HG02870 (cell line): ENCODE data around the gene PPAN.

Source experiments
- ATAC-seq: cut with Tn5 transposase; IDR thresholded peaks from one replicate; pipeline ENCODE4 v1.9.1; 2021; ENCODE audit warnings: mild to moderate bottlenecking, moderate library complexity; ENCODE audit not compliant: unreplicated experiment

Gene PPAN, protein sequence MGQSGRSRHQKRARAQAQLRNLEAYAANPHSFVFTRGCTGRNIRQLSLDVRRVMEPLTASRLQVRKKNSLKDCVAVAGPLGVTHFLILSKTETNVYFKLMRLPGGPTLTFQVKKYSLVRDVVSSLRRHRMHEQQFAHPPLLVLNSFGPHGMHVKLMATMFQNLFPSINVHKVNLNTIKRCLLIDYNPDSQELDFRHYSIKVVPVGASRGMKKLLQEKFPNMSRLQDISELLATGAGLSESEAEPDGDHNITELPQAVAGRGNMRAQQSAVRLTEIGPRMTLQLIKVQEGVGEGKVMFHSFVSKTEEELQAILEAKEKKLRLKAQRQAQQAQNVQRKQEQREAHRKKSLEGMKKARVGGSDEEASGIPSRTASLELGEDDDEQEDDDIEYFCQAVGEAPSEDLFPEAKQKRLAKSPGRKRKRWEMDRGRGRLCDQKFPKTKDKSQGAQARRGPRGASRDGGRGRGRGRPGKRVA

DNA sequence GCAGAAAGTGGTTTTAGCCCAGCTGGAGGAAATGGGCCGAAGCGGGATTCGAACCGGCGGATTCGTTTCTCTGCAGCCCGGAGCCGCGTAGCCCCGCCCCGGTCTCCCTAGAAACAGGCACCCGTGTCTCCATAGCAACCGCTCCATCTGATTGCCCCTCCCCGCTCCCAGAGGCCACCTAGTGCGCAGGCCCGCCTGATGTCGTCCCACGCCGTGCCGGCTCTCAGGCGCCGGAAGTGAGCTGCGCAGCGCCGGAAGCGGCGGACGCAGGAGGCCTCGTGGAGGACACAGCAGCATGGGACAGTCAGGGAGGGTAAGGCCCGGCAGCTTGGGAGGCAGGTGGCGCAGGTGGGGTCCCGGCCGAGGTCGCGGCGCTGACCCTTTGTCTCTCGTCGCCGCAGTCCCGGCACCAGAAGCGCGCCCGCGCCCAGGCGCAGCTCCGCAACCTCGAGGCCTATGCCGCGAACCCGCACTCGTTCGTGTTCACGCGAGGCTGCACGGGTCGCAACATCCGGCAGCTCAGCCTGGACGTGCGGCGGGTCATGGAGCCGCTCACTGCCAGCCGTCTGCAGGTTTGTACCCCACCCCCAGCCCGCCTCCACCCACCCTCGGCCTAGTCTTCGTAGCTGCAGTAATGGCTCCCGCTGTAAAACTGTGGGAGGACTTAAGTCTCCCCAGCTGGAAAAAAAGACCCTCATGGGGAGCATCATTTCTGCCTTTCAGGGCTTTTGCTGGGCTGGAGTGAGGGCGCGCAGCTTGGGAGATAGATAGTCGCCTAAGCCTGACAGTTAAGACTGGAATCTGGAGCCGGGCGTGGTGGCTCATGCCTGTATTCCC, at the start of gene PPAN:
TSS of gene PPAN (plus strand) at position 263 of the 837 bp plus-strand sequence. CDS start at position 296, 33 bp downstream.
- peak; percentile 40 for ATAC-seq

DNA sequence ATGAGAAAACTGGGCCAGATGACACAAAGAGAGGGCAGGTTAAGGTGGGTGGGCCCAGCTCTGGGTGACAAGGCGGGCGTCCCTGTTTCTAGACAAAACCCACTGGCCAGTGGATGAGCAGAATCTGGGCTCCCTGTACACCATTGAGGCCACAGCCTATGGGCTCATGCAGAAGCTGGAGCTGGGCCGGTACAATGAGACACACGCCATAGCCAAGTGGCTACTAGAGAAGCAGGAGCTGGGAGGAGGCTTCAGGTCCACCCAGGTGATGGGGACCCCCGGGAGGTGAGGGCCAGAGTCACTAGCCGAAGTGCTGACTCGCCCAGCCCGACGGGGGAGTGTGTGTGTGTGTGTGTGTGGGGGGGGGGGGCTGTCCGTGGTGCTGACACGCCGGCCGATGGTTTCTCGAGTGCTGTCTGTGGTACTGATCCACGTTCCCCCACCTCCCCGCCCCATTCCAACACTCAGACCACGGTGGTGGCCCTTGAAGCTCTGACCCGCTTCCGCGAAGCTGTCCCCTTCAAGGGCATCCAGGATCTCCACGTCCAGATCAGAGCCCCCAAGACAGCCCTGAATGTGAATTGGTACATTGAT, 44.3 kb upstream of the PPAN start:
- no peak for ATAC-seq

DNA sequence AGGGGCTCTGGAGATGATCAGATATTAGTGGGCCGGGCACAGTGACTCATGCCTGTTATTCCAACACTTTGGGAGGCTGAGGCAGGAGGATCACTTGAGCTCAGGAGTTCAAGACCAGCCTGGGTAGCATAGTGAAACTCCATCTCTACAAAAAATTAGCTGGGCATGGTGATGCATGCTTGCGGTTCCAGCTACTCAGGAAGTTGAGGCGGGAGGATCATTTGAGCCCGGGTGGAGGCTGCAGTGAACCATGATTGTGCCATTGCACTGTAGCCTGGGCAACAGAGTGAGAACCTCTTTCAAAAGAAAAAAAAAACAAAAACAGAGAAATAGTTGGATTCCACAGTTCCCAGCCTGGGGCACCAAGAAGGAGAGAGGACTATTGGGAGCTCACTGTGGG, 38.0 kb upstream of the PPAN start:
- no peak for ATAC-seq

DNA sequence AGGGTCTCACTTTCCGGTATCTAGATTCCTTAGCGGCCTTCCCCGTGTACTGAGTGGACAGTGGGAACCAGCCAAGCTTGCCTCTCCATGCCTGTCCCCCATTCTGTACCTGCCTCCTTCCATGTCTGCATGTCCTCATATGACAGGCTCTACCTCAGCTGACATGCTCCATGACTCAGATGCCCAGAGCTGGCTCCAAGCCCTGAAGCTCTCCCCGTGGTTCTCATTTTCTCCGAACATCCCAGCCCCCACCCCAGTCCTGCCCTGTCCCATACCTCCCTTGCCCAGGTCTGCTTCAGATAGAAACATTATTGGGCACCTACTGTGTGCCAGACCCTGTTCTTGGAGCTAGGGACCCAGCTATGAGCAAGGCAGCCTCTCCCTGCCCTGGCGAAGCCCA, 37.1 kb upstream of the PPAN start:
- no peak for ATAC-seq

DNA sequence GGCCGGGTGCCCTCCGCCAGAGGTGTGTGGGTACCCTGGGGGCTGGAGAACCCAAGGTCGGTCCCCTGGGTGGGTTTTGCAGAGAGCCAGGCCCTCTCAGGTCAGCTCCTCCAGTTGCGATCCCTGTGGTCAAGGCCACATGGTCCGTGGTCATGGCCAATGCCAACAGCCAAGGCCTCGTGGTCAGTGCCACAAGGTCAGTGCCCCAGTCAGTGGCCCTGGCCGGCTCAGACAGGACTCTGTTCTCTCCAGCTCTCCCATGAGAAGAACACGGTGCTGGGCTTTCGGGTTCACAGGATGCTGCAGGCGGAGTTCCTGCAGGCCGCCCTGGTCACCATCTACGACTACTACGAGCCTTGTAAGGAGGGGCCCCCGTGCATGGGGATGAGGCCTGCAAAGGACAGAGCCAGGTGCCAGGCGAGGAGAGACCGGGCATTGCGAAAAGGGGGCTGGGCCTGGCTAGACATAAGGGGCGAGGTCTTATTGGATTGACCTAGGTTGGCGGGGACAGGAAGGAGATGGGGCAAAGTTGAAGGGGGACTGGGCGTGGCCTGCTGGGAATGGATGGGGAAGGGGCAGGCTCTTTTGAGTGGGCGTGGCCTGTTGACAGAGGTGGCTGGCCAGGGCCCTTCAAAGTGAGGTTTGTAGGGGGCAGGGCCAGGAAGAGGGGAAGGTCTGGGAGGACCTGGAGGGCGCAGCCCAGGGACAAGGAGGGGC, 35.3 kb upstream of the PPAN start:
- ATAC-seq, result no peak

DNA sequence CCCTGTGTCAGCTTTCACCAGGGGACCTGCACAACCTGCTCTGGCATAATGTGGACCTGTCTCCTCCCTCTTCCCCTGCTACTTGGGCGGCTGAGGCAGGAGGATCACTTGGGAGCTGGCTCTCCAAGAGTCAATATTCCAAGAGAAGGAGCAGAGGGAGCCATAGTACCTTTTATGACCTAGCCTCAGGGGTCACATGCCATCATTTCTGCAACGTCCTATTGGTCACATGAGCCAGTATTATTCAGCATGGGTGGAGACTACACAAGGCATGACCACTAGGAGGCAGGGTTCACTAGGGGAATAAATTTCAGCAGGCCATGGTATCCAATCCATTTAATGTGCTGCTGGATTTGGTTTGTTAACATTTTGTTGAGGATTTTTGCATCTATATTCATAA, 32.0 kb upstream of the PPAN start:
- ATAC-seq, result no peak

DNA sequence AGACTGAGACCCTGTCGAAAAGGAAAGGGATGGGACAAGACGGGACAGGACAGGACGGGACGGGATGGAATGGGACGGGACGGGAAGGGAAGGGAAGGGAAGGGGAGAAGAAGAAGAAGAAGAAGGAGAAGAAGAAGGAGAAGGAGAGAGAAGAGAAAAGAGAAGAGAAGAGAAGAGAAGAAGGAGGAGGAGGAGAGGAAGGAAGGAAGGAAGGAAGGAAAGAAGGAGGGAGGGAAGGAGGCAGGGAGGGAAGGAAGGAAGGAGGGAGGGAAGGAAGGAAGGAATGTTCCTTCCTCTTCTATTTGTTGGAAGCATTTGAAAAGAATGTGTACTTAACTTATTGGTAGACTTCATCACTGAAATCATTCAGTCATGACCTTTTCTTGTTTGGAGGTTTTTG, 29.6 kb upstream of the PPAN start:
- ATAC-seq, result no peak

DNA sequence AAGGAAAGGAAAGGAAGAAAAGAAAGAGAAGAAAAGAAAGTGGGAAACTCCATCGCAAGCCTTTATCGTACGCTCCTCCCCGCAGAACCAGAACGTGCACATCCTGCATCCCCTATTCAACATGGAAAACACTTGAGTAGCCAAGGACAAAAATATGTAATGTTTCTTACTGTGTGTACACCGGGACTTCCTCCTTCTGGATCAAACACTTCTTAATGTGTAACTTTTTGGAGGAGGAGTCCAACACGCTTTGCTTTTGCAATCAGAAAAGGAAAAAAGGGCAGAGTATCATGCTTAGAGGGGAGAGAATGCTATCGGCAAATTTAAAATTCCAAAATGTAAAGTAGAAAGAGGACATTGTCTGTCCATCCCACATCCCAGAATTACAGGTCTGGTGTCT, 27.8 kb upstream of the PPAN start:
- no peak for ATAC-seq

DNA sequence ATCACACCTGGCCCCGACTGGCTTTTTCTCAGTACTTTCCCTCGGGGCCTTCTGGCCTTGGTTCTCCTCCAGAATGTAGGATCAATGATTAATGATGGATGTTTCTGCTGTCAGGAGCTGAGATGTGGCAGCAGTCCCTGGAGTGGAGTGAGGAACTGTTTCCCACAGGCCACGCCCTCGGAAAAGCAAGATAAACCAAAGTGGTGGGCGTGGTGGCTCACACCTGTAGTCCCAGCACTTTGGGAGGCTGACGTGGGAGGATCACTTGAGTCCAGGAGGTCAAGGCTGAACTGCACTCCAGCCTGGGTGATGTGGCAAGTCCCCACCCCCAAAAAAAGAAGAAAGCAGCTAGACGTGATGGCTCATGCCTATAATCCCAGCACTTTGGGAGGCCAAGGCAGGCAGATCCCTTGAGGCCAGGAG, 27.1 kb upstream of the PPAN start:
- ATAC-seq, result no peak

DNA sequence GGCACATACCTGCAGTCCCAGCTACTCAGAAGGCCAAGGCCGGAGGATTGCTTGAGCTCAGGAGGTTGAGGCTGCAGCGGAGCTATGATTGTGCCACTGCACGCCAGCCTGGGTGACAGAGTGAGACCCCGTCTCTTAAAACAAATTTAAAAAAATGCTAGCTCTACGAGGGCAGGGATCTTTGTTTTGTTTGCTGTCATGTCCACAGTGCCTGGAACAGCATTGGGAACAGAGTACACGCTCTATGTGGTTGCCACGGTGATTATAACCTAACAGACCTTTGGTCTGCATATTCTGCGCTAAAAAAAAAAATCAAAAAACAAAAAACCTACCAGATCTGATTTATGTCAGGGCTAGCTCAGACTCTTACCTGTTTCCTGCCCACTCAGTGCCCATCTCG, 22.3 kb upstream of the PPAN start:
- ATAC-seq, result no peak

DNA sequence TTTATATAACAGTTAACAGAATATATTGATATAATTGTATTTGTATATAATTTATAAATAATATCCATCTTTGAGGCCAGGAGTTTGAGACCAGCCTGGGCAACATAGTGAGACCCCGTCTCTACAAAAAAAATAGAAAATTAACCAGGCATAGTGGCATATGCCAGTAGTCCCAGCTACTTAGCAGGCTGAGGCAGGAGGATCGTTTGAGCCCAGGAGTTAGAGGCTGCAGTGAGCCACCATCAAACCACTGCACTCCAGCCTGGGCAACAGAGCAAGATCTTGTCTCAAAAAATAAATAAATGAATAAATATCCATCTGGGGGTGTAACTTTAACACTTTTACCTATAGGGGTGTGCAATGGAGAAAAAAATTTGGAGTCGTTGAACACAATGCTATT, 21.4 kb upstream of the PPAN start:
- ATAC-seq, result no peak

DNA sequence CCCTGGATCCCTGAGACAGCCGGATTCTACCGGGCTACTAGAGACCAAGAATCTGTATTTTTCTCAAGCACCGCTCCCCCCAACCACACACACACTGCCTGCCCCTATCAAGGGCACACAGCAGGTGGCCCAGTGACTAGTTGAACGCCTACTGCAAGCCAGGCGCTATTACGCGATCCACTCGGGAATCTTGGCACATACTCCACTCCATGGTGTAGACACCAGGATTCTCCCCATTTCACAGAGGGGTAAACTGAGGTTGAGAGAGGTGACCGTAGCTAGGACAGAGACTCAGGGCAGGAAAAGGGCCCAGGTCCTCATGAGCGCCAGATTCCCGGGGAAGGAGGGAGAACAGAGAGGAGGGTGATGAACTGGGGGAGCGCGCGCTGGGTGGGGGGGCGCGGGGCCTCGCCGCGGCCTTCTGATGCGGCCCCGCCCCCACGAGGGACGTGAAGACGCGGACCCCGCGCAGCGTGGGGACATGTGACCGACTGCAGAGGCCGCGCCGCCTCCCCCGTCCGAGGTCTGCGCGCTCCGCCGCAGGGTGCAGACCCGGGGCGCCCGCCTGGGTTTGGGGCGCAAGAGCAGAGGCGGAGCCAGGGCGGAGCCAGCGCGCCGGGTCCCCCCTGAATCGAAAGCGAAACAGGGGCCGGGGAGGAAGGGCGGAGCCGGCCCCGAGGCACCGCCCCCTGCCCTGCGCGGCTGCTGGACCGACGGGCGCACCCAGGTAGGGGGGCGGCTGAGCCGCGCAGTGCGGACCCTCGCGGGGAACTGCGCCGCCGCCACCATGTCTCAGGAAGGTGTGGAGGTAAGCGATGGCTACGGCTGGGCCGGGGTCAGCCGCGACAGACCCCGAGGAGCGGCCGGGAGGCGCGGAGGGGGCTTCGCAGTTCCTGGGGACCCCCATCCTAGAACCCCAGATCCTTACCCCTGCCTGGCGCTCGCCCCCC, 20.2 kb upstream of the PPAN start, which contains the start of gene SHFL:
TSS of gene SHFL (plus strand) at position 677 of the 950 bp plus-strand sequence. CDS start at position 788, 111 bp downstream.
- peak; percentile 84 for ATAC-seq

DNA sequence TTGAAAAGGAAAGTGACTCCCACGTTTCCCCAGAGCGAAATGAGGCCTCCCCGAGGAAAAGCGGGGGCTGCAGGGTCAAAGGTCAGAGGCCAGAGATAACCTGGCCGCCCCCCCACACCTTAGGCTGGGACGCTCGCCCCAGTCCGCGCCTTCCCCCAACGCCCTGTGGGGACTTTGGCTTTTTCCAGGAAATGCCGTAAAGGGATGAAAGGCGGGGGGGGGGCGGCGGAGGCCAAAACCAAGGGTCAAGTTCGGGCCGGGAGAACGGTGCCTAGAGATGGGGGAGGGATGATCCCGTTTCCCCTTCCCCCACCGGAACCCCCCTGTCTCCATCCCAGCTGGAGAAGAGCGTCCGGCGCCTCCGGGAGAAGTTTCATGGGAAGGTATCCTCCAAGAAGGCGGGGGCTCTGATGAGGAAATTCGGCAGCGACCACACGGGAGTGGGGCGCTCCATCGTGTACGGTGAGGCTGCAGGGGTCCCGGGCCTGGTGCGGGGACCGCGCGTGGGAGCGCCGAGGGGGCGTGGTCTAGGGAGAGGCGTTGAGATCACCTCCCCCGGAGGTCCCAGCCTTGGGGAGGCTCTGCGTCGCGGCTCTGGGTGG, 19.5 kb upstream of the PPAN start:
- ATAC-seq, result peak; percentile 14

DNA sequence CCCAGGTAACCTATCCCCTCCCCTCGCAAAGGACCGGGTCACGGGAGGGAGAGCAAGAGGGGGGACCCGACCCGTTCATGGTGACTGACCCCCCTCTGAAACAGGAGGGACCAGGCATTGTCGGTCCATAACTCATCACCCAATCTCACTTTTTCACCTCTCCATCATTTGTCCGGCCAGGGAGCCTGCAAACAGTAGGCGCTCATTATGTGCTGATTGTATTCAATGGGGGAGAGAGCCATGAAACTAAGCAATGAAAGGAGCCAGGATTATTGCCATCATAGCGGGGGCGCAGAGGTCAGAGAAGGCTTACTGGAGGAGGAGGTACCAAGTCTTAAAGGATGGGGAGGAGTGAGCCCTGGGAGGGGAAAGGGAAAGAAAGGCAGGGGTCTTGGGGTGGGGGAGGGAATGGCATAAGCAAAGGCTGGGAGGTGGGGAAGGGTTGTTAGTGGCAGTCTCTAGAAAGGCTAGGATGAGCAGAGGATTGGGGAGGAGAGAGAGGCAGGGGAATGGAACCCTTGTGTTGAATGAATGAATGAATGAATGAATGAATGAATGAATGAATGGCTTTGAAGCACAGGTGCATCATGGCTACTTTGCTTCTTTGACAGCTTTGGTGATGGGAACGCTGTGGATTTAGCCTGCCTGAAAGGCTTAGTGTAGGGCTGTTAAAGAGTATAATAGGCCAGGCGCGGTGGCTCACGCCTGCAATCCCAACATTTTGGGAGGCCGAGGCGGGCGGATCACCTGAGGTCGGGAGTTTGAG, 18.7 kb upstream of the PPAN start:
- ATAC-seq, result no peak

DNA sequence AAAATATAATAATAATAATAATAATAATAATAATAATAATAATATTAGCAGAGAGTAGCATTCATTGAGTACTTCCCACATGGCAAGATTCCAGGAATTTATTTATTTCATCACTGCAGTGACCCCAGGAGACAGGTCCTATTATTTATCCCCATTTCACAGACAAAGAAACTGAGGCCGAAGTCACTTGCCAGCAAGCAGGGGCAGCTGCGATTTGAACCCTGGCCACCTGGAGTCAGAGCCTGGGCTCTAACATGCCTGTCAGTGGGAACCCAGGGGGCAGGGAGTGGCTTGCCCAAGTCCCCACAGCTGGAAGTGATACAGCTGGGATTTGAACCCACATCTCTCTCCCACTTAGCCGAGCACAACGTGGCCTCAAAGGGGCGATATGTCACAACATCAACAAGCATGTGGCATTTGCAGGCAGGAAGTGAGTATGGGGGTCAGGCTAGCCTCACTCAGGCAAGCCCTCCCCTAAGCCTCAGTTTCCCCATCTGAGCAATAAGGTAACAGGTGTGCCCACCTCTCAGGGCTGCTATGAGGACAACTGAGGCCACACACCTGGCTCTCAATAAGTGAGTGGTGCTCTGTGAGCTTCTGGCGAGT, 17.1 kb upstream of the PPAN start:
- no peak for ATAC-seq

DNA sequence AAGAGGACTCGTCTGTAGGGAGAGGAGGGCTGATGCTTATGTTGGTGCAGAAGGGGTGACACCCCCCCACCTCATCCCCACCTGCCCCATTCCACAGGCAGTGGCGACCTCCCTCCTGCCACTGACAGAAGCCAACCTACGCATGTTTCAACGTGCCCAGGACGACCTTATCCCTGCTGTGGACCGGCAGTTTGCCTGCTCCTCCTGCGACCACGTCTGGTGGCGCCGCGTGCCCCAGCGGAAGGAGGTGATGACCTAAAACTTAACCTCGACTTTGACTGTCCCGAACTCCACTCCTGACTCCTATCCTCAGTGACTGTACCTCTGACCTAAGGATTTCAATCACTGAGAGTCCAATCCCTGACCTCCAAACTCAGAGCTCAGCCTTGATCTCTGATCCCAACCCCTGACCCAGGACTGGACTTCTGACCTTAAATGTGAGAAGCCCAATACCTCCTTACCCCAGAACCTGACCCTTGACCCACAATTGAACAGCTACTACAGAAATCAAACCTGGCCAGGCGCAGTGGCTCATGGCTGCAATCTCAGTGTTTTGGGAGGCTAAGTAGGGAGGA, 16.3 kb upstream of the PPAN start:
- no peak for ATAC-seq

DNA sequence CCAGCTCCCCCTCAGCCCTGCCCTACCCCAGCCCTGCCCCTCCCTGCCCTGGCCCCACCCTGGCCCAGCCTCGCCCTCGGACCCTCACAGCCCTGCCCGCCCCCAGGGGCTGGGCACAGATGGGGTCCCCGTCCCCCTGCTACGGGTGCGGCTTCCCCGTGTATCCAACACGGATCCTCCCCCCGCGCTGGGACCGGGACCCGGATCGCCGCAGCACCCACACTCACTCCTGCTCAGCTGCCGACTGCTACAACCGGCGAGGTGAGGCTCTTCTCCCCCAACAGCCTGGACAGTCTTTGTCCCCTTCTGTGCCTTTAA, 14.8 kb upstream of the PPAN start:
- no peak for ATAC-seq
